SJCRH30 (cell line): Measurements from ENCODE around the gene ASAP2. TPM values are rescaled to one million over a fixed set of nuclear protein-coding genes. Genes with fewer than 3 reads are reported as not detected.

Source experiments
- DNase-seq, 2 experiments: peaks; one replicate each; pipeline ENCODE4 v3.0.0-alpha.2; 2015 to 2020
- H3K27ac ChIP-seq: fragments of 250-450 bp; sonication (Bioruptor Pico); 2 replicates; pipeline ENCODE4 v1.5.1; 2020; ENCODE audit warnings: mild to moderate bottlenecking, moderate library complexity
- H3K27me3 ChIP-seq: fragments of 250-450 bp; sonication (Bioruptor Pico); 2 replicates; pipeline ENCODE4 v1.5.1; 2020; ENCODE audit warnings: mild to moderate bottlenecking, moderate library complexity
- H3K36me3 ChIP-seq: fragments of 250-450 bp; sonication (Bioruptor Pico); 2 replicates; pipeline ENCODE4 v1.5.1; 2020; ENCODE audit warnings: mild to moderate bottlenecking, moderate library complexity
- H3K4me1 ChIP-seq: fragments of 250-450 bp; sonication (Bioruptor Pico); 2 replicates; pipeline ENCODE4 v1.5.1; 2020; ENCODE audit warnings: mild to moderate bottlenecking, moderate library complexity
- H3K4me3 ChIP-seq: fragments of 250-450 bp; sonication (Bioruptor Pico); 2 replicates; pipeline ENCODE4 v1.5.1; 2020; ENCODE audit warnings: mild to moderate bottlenecking, moderate library complexity
- H3K9me3 ChIP-seq: fragments of 250-450 bp; sonication (Bioruptor Pico); replicated peaks from 2 replicates; pipeline ENCODE4 v1.5.1; 2020; ENCODE audit warnings: mild to moderate bottlenecking, moderate library complexity
- total RNA-seq: library from RNA; depleted of rRNA; stranded (reverse); fragments of >200 nt; shearing (Covaris generic); gene quantifications from 2 replicates; pipeline ENCODE4 v1.2.3, GENCODE V29; 2014

Gene ASAP2
- total RNA-seq, 1 experiment from 2014 or later: 32.6 TPM

GRCh38 chr2:9170458-9171130 lies 36.0 kb upstream of the ASAP2 start:
- Histone ChIP-seq H3K27ac (no peak overlapping the region), H3K27me3 (no peaks in the 10 kb centered on the region), H3K4me3 (no peak overlapping the region), H3K4me1 (peaks cover 16% of the 10 kb centered on the region), H3K36me3 (no peaks in the 10 kb centered on the region), H3K9me3 (no peaks in the 10 kb centered on the region)
- DNase-seq: no peak

DNA sequence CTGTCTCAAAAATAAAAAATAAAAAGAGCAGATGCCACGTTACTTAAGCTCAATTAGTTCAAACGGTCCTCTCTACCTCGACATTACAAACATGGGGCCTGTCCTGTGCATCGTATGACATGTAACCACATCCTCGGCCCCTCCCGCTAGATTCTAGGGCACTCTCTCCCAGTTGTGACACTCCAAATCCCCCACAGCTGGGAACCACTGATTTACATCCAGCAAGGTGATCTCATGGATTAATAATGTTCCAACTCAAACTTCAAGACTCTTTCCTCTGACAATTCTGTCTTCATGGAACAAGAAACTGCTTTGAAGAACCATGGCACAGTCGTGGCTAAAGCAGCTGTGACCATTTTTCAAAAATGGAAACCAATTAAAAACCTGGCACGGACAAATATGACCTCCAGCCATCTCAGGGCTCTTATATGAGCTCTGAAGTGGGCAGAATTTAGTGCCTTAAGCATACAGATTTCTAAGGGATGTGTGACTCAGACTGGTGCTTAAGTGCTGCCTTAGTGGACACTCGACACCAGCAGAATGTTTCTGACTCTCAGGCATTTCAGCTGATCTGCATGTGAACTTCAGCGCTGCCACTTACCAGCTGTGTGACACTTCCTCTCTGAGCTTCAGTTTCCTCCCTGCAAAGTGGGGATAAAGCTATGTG lies 31.7 kb upstream of the ASAP2 start:
- peak overlapping the region; percentile 59 for H3K27ac ChIP-seq
- no peaks in the 10 kb centered on the region for H3K27me3 ChIP-seq
- no peaks in the 10 kb centered on the region for H3K36me3 ChIP-seq
- H3K4me3 ChIP-seq: peak overlapping the region; percentile 5; the same call in 1 of the 2 replicates
- no peaks in the 10 kb centered on the region for H3K9me3 ChIP-seq
- DNase-seq: peak; percentile 81 to 92
- peaks cover 37% of the 10 kb centered on the region for H3K4me1 ChIP-seq

DNA sequence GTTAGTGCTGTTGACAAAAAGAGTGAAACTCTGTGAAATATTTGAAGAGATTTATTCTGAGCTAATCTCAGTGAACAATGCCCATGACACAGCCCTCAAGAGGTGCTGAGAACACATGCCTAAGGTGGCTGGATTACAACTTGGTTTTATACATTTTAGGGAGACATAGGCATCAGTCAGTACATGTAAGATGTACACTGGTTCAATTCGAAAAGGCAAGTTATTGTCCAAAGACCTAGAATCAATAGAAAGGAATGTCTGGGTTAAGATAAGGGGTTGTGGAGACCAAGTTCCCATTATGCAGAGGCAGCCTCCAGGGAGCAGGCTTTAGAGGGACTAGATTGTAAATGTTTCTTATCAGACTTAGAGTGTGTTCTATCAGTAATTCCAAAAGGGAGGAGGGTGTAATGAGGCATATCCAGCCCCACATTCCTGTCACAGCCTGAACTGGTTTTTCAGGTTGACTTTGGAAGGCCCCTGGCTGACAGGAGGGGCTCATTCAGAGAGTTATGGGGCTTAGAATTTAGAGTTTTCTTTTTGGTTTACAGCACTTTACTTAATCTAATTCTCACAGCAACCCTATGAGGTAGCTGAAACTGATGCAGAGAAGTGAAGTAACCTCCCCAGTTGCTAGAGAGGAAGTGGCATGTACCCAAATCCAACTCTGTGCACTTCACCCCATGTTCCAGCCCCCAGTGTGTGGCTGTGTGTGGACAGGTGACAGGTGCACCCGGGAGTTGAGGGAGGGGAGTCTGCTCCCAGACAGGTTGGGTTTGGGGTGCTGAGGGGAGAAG lies 28.3 kb upstream of the ASAP2 start:
- Histone ChIP-seq H3K4me1 (peaks cover 39% of the 10 kb centered on the region), H3K4me3 (no peak overlapping the region), H3K27ac (peak overlapping the region; percentile 60), H3K27me3 (no peaks in the 10 kb centered on the region), H3K36me3 (no peaks in the 10 kb centered on the region), H3K9me3 (no peaks in the 10 kb centered on the region)
- DNase-seq: no peak

- no peaks in the 10 kb centered on the region for H3K36me3 ChIP-seq
- no peaks in the 10 kb centered on the region for H3K9me3 ChIP-seq
- peak; percentile 78 to 83 for DNase-seq
- peak overlapping the region; percentile 32 for H3K4me3 ChIP-seq
- H3K27ac ChIP-seq: peak overlapping the region; percentile 60
- H3K4me1 ChIP-seq: peaks cover 39% of the 10 kb centered on the region
- no peaks in the 10 kb centered on the region for H3K27me3 ChIP-seq
Measured at GRCh38 chr2:9178904-9179571, 27.6 kb upstream of the ASAP2 start.

GRCh38 chr2:9179572-9180201 lies 26.9 kb upstream of the ASAP2 start:
- Histone ChIP-seq H3K9me3 (no peaks in the 10 kb centered on the region), H3K36me3 (no peaks in the 10 kb centered on the region), H3K4me1 (peaks cover 32% of the 10 kb centered on the region), H3K27ac (peak overlapping the region; percentile 60), H3K4me3 (peak overlapping the region; percentile 32), H3K27me3 (no peaks in the 10 kb centered on the region)
- peak; percentile 46 to 54 for DNase-seq

DNA sequence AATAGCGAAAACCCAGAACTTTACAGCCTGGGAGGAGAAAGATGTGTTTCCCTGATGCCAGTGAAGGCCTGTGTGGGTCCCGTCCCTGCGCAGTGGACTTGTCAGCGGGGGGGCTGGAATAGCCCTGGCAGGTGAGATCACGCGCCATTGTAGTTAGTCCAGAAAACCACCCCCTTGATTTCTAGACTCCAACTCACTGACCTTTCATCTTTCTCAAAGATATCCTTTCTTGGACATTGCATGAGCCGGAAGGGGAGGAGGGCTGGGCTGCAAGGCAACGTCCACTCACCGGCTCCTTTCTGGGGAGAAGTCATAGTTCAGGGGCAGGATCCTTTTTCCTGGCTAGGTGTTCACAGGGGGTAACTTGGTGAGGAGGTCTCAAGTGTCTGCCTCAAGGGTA lies 22.3 kb upstream of the ASAP2 start:
- Histone ChIP-seq H3K36me3 (no peaks in the 10 kb centered on the region), H3K27ac (no peak overlapping the region), H3K4me3 (no peak overlapping the region), H3K4me1 (peaks cover 7% of the 10 kb centered on the region), H3K27me3 (no peaks in the 10 kb centered on the region), H3K9me3 (no peaks in the 10 kb centered on the region)
- no peak for DNase-seq

- no peak overlapping the region for H3K4me3 ChIP-seq
- no peaks in the 10 kb centered on the region for H3K4me1 ChIP-seq
- H3K9me3 ChIP-seq: no peaks in the 10 kb centered on the region
- no peaks in the 10 kb centered on the region for H3K27me3 ChIP-seq
- no peak overlapping the region for H3K27ac ChIP-seq
- no peaks in the 10 kb centered on the region for H3K36me3 ChIP-seq
- no peak for DNase-seq
Measured at GRCh38 chr2:9187620-9188214, 18.9 kb upstream of the ASAP2 start.

GRCh38 chr2:9188823-9189222 lies 17.8 kb upstream of the ASAP2 start:
- H3K4me3 ChIP-seq: no peak overlapping the region
- H3K4me1 ChIP-seq: no peaks in the 10 kb centered on the region
- no peaks in the 10 kb centered on the region for H3K27me3 ChIP-seq
- H3K36me3 ChIP-seq: no peaks in the 10 kb centered on the region
- H3K9me3 ChIP-seq: no peaks in the 10 kb centered on the region
- H3K27ac ChIP-seq: no peak overlapping the region
- no peak for DNase-seq

DNA sequence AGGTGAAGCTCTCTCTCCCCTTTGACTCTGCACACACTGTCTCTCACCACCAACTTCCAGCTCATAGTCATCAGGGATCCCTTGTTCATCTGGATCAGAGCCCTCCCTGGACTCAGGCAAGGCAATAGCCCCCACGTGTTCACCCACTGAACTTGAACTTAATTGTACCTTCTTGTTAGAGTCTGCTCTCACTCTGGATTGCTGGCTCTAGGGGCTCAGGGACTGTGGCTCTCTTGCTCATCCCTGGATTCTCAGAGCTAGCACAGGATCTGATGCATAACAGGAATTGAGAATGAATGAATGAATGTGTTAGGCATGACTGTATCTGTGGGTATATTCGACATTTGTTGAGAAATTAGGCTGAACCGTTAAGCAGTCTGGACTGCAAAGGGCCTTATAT lies 16.7 kb upstream of the ASAP2 start:
- Histone ChIP-seq H3K4me3 (no peak overlapping the region), H3K27me3 (no peaks in the 10 kb centered on the region), H3K27ac (no peak overlapping the region), H3K4me1 (no peaks in the 10 kb centered on the region), H3K36me3 (no peaks in the 10 kb centered on the region), H3K9me3 (no peaks in the 10 kb centered on the region)
- DNase-seq: no peak

DNA sequence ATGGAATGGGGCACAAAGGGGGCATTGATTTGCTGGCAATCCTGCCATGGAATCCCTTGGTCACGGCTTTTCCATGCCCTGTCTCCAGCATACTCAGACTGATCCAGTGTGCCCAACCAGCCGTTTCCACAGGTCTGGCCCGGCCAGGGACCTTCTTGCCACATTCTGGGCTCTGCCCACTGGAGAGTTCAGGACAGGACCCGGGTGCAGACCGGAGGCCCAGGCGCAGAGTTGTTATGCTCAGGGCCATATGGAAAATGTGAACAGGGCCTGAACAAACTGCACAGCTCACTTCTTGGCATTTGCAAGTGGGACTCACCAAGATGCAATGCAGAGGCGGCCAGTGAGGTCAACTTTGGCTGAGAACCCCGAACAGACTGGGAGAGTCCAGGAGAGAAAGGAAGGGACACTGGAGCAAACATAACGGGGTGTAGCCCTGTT lies 15.6 kb upstream of the ASAP2 start:
- no peak overlapping the region for H3K4me3 ChIP-seq
- no peaks in the 10 kb centered on the region for H3K27me3 ChIP-seq
- H3K4me1 ChIP-seq: no peaks in the 10 kb centered on the region
- no peak overlapping the region for H3K27ac ChIP-seq
- no peaks in the 10 kb centered on the region for H3K9me3 ChIP-seq
- DNase-seq: peak; percentile 34
- no peaks in the 10 kb centered on the region for H3K36me3 ChIP-seq

- no peaks in the 10 kb centered on the region for H3K9me3 ChIP-seq
- no peaks in the 10 kb centered on the region for H3K36me3 ChIP-seq
- DNase-seq: no peak
- no peaks in the 10 kb centered on the region for H3K27me3 ChIP-seq
- H3K4me1 ChIP-seq: no peaks in the 10 kb centered on the region
- H3K4me3 ChIP-seq: no peak overlapping the region
- no peak overlapping the region for H3K27ac ChIP-seq
Measured at GRCh38 chr2:9192712-9193111, 13.9 kb upstream of the ASAP2 start.

DNA sequence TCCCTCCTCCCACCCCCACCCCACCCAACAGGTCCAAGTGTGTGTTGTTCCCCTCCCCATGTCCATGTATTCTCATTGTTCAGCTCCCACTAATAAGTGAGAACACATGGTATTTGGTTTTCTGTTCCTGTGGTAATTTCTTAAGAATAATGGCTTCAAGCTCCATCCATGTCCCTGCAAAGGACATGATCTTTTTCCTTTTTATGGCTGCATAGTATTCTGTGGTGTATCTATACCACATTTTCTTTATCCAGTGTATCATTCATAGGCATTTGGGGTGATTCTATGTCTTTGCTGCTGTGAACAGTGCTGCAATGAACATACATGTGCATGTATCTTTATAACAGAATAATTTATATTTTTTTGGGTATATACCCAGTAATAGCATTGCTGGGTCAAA lies 12.3 kb upstream of the ASAP2 start:
- no peaks in the 10 kb centered on the region for H3K27me3 ChIP-seq
- no peaks in the 10 kb centered on the region for H3K9me3 ChIP-seq
- H3K27ac ChIP-seq: no peak overlapping the region
- no peak overlapping the region for H3K4me3 ChIP-seq
- H3K4me1 ChIP-seq: no peaks in the 10 kb centered on the region
- no peak for DNase-seq
- H3K36me3 ChIP-seq: no peaks in the 10 kb centered on the region

- no peak for DNase-seq
- no peaks in the 10 kb centered on the region for H3K9me3 ChIP-seq
- H3K4me1 ChIP-seq: no peaks in the 10 kb centered on the region
- no peak overlapping the region for H3K27ac ChIP-seq
- no peak overlapping the region for H3K4me3 ChIP-seq
- H3K36me3 ChIP-seq: no peaks in the 10 kb centered on the region
- H3K27me3 ChIP-seq: no peaks in the 10 kb centered on the region
Measured at GRCh38 chr2:9196637-9197036, 10.0 kb upstream of the ASAP2 start.

GRCh38 chr2:9197916-9198315 lies 8.7 kb upstream of the ASAP2 start:
- no peak overlapping the region for H3K4me3 ChIP-seq
- no peaks in the 10 kb centered on the region for H3K27me3 ChIP-seq
- no peaks in the 10 kb centered on the region for H3K36me3 ChIP-seq
- H3K9me3 ChIP-seq: no peaks in the 10 kb centered on the region
- DNase-seq: no peak
- no peaks in the 10 kb centered on the region for H3K4me1 ChIP-seq
- no peak overlapping the region for H3K27ac ChIP-seq
